Measurements from ENCODE around the gene KCNK17. TPM values are rescaled to one million over a fixed set of nuclear protein-coding genes. Genes with fewer than 3 reads are reported as not detected.
A peak's percentile ranks its signal among the peaks of the same experiment; 100 is the strongest.

Gene KCNK17
- total RNA-seq, 1 donor from 2014 or later: not detected

- Mint-ChIP-seq H3K4me3 (ENCODE audit: unreplicated experiment) (no peak overlapping the region), H3K27ac (ENCODE audit: unreplicated experiment) (no peak overlapping the region), H3K27me3 (ENCODE audit: unreplicated experiment) (peaks cover 9% of the 10 kb centered on the region), H3K9me3 (ENCODE audit: unreplicated experiment) (no peaks in the 10 kb centered on the region), H3K36me3 (ENCODE audit: unreplicated experiment) (no peaks in the 10 kb centered on the region), H3K4me1 (ENCODE audit: unreplicated experiment) (peaks cover 9% of the 10 kb centered on the region)
- TF ChIP-seq, protein P1, sequence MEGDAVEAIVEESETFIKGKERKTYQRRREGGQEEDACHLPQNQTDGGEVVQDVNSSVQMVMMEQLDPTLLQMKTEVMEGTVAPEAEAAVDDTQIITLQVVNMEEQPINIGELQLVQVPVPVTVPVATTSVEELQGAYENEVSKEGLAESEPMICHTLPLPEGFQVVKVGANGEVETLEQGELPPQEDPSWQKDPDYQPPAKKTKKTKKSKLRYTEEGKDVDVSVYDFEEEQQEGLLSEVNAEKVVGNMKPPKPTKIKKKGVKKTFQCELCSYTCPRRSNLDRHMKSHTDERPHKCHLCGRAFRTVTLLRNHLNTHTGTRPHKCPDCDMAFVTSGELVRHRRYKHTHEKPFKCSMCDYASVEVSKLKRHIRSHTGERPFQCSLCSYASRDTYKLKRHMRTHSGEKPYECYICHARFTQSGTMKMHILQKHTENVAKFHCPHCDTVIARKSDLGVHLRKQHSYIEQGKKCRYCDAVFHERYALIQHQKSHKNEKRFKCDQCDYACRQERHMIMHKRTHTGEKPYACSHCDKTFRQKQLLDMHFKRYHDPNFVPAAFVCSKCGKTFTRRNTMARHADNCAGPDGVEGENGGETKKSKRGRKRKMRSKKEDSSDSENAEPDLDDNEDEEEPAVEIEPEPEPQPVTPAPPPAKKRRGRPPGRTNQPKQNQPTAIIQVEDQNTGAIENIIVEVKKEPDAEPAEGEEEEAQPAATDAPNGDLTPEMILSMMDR (IDR thresholded peaks at IDR 0.05): peak; percentile 90
- peak; percentile 89 for DNase-seq (ENCODE audit: extremely low spot score, unreplicated experiment)
These were observed 33.8 kb upstream of the KCNK17 start for GRCh38 chr6:39347906-39348585.

GRCh38 chr6:39347206-39347605 is 33.0 kb upstream of the KCNK17 start:
- peaks cover 9% of the 10 kb centered on the region for H3K4me1 Mint-ChIP-seq (ENCODE audit: unreplicated experiment)

DNA sequence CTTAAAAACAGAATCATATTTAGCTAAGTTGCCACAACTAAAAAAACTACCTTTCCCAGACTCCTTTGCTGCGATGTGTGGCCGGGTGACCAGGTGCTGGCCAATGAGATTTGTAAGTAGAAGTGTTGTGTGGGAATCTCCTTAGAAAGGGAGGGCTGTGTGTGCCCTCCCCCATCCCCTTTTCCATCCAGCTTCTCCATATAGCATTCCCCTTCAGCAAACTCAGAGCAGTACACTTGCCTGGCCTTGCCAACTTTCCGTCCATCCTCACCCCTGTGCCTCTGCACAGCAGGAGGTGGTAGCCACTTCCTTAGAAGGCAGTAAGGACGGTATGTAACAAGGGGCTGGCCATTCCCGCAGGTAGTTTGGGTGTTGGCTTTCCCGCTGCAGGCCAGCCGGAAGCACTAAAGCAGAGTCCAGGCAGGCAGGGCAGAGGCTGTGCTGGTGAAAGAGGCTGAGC is 30.6 kb upstream of the KCNK17 start:
- Mint-ChIP-seq H3K27me3 (ENCODE audit: unreplicated experiment) (peaks cover 4% of the 10 kb centered on the region), H3K4me3 (ENCODE audit: unreplicated experiment) (no peak overlapping the region), H3K4me1 (ENCODE audit: unreplicated experiment) (peaks cover 9% of the 10 kb centered on the region), H3K9me3 (ENCODE audit: unreplicated experiment) (no peaks in the 10 kb centered on the region), H3K27ac (ENCODE audit: unreplicated experiment) (no peak overlapping the region), H3K36me3 (ENCODE audit: unreplicated experiment) (no peaks in the 10 kb centered on the region)
- DNase-seq (ENCODE audit: extremely low spot score, unreplicated experiment): no peak
- TF ChIP-seq, protein P1 (IDR thresholded peaks at IDR 0.05): no peak

More at GRCh38 chr6:39347206-39347605, 33.0 kb upstream of the KCNK17 start:
- Mint-ChIP-seq H3K9me3 (ENCODE audit: unreplicated experiment) (no peaks in the 10 kb centered on the region), H3K36me3 (ENCODE audit: unreplicated experiment) (no peaks in the 10 kb centered on the region), H3K4me3 (ENCODE audit: unreplicated experiment) (no peak overlapping the region), H3K27me3 (ENCODE audit: unreplicated experiment) (peaks cover 9% of the 10 kb centered on the region), H3K27ac (ENCODE audit: unreplicated experiment) (no peak overlapping the region)
- no peak for DNase-seq (ENCODE audit: extremely low spot score, unreplicated experiment)
- TF ChIP-seq, protein P1 (IDR thresholded peaks at IDR 0.05): no peak

- Mint-ChIP-seq H3K4me1 (ENCODE audit: unreplicated experiment) (peaks cover 10% of the 10 kb centered on the region), H3K27me3 (ENCODE audit: unreplicated experiment) (peaks cover 7% of the 10 kb centered on the region), H3K4me3 (ENCODE audit: unreplicated experiment) (no peak overlapping the region), H3K9me3 (ENCODE audit: unreplicated experiment) (no peaks in the 10 kb centered on the region), H3K36me3 (ENCODE audit: unreplicated experiment) (no peaks in the 10 kb centered on the region), H3K27ac (ENCODE audit: unreplicated experiment) (no peak overlapping the region)
- TF ChIP-seq, protein P1 (IDR thresholded peaks at IDR 0.05): no peak
- DNase-seq (ENCODE audit: extremely low spot score, unreplicated experiment): no peak
These were observed 29.2 kb upstream of the KCNK17 start for GRCh38 chr6:39343396-39343870.

- peaks cover 10% of the 10 kb centered on the region for H3K4me1 Mint-ChIP-seq (ENCODE audit: unreplicated experiment)
- no peaks in the 10 kb centered on the region for H3K9me3 Mint-ChIP-seq (ENCODE audit: unreplicated experiment)
- no peak overlapping the region for H3K27ac Mint-ChIP-seq (ENCODE audit: unreplicated experiment)
- no peaks in the 10 kb centered on the region for H3K36me3 Mint-ChIP-seq (ENCODE audit: unreplicated experiment)
- no peak for DNase-seq (ENCODE audit: extremely low spot score, unreplicated experiment)
- TF ChIP-seq, protein P1 (IDR thresholded peaks at IDR 0.05): no peak
- no peak overlapping the region for H3K4me3 Mint-ChIP-seq (ENCODE audit: unreplicated experiment)
- H3K27me3 Mint-ChIP-seq (ENCODE audit: unreplicated experiment): peaks cover 13% of the 10 kb centered on the region
These were observed 28.6 kb upstream of the KCNK17 start for GRCh38 chr6:39342692-39343395.

Data from osteocyte (in vitro differentiated cells).